Testis (tissue), 3 donors: ENCODE data around the gene ZBTB2. TPM values are rescaled to one million over a fixed set of nuclear protein-coding genes. Genes with fewer than 3 reads are reported as not detected.

ENCODE experiments used
- DNase-seq: peaks from one replicate; pipeline ENCODE4 v3.0.0-alpha.2; 2019
- H3K27ac ChIP-seq, 2 donors: fragments of 200-600 bp; sonication (generic); one replicate each; pipeline ENCODE4 v1.5.1; 2019
- H3K27me3 ChIP-seq: fragments of 200-600 bp; sonication (generic); one replicate; pipeline ENCODE4 v1.5.1; 2019
- H3K36me3 ChIP-seq: fragments of 200-600 bp; sonication (generic); one replicate; pipeline ENCODE4 v1.5.1; 2017; ENCODE audit warnings: low read depth; ENCODE audit errors: missing control alignments
- H3K4me1 ChIP-seq: fragments of 200-600 bp; sonication (generic); one replicate; pipeline ENCODE4 v1.5.1; 2019
- H3K4me3 ChIP-seq, 2 donors: fragments of 200-600 bp; sonication (generic); one replicate each; pipeline ENCODE4 v1.5.1; 2017 to 2019
- H3K9me3 ChIP-seq: fragments of 200-600 bp; sonication (generic); one replicate; pipeline ENCODE4 v1.5.1; 2017
- CTCF ChIP-seq, 3 experiments: fragments of 450-650 bp in 2 of 3; fragments of 200-600 bp in 1 of 3; sonication (generic) in 1 of 3; IDR thresholded peaks; one replicate each; pipeline ENCODE4 v1.5.1; 2016 to 2019; ENCODE audit warnings: antibody characterized with exemption in 3 of 3, mild to moderate bottlenecking in 2 of 3, moderate library complexity in 1 of 3
- POLR2A ChIP-seq: fragments of 450-650 bp; IDR thresholded peaks from one replicate; pipeline ENCODE4 v1.6.1; 2017; ENCODE audit warnings: antibody characterized with exemption, mild to moderate bottlenecking, moderate library complexity
- WGBS, 2 donors: methylation state at CpG; one replicate each; pipeline ENCODE4 v1.1.5; 2018; 5-methylcytosine and 5-hydroxymethylcytosine counted together
- intact Hi-C: fragments of 100-400 bp; cut with DNase I; formaldehyde crosslinking; loops from one replicate; pipeline ENCODE4 v1.15.1; 2023; ENCODE audit warnings: low total_unique reads
- polyA plus RNA-seq: library from polyadenylated mRNA; stranded (reverse); fragments of 350-450 nt; fragmentation: Illumina TruSeq; extraction: RNeasy Lipid Tissue Mini Kit (QIAGEN cat#74804); gene quantifications from one replicate; pipeline ENCODE4 v1.2.3, GENCODE V29; 2014; ENCODE audit warnings: low read depth, low replicate concordance; ENCODE audit not compliant: insufficient read depth
- total RNA-seq, 2 donors: library from RNA; depleted of rRNA; stranded (reverse); fragments of >200 nt; gene quantifications; one replicate each; pipeline ENCODE4 v1.2.3, GENCODE V29; 2016

Gene ZBTB2
- total and polyA plus RNA-seq, 3 donors from 2014 or later = 13.0 to 14.7 (median 14.7) TPM

- Histone ChIP-seq H3K4me3 (no peak overlapping the region), H3K4me1 (no peaks in the 10 kb centered on the region), H3K9me3 (no peaks in the 10 kb centered on the region), H3K27ac (no peak overlapping the region), H3K36me3 (no peaks in the 10 kb centered on the region), H3K27me3 (no peaks in the 10 kb centered on the region)
- TF ChIP-seq POLR2A (no peak), CTCF (IDR thresholded peaks at IDR 0.05) (no peak)
- intact Hi-C loops = no loop called here
- DNase-seq = no peak
- WGBS, 2 donors = 77 to 88% methylated on average over 5 of the region's 5 CpGs
Observed at GRCh38 chr6:151374036-151374683, 17.2 kb downstream of the ZBTB2 start.

GRCh38 chr6:151372164-151372563, 19.2 kb downstream of the ZBTB2 start:
- DNase-seq = no peak
- Histone ChIP-seq H3K4me1 (no peaks in the 10 kb centered on the region), H3K9me3 (no peaks in the 10 kb centered on the region), H3K27ac (no peak overlapping the region), H3K36me3 (no peaks in the 10 kb centered on the region), H3K4me3 (no peak overlapping the region), H3K27me3 (no peaks in the 10 kb centered on the region)
- TF ChIP-seq CTCF (IDR thresholded peaks at IDR 0.05) = no peak
- no peak for TF ChIP-seq POLR2A
- intact Hi-C loops = no loop called here
- WGBS, 2 donors = 55% methylated on average over 5 of the region's 5 CpGs

GRCh38 chr6:151370509-151371078, 20.8 kb downstream of the ZBTB2 start:
- WGBS, 2 donors = 72 to 94% methylated on average over 6 of the region's 6 CpGs

GRCh38 chr6:151365233-151365632, 26.1 kb downstream of the ZBTB2 start:
- no peak for TF ChIP-seq POLR2A
- no peak for TF ChIP-seq CTCF (IDR thresholded peaks at IDR 0.05)
- Histone ChIP-seq H3K27me3 (no peaks in the 10 kb centered on the region), H3K27ac (no peak overlapping the region), H3K4me1 (no peaks in the 10 kb centered on the region), H3K4me3 (no peak overlapping the region), H3K9me3 (no peaks in the 10 kb centered on the region), H3K36me3 (no peaks in the 10 kb centered on the region)
- no peak for DNase-seq
- intact Hi-C loops = no loop called here
- 81 to 90% methylated on average over 6 of the region's 6 CpGs for WGBS, 2 donors

More at GRCh38 chr6:151370509-151371078, 20.8 kb downstream of the ZBTB2 start:
- Histone ChIP-seq H3K4me3 (no peak overlapping the region), H3K27ac (no peak overlapping the region), H3K27me3 (no peaks in the 10 kb centered on the region), H3K9me3 (no peaks in the 10 kb centered on the region), H3K36me3 (no peaks in the 10 kb centered on the region), H3K4me1 (no peaks in the 10 kb centered on the region)
- TF ChIP-seq POLR2A (no peak), CTCF (IDR thresholded peaks at IDR 0.05) (no peak)
- intact Hi-C loops = no loop called here
- no peak for DNase-seq

- intact Hi-C loops = no loop called here
- 94 to 97% methylated on average over 5 of the region's 5 CpGs for WGBS, 2 donors
- DNase-seq = no peak
Observed at GRCh38 chr6:151359486-151359885, 31.9 kb downstream of the ZBTB2 start.

More at GRCh38 chr6:151359486-151359885, 31.9 kb downstream of the ZBTB2 start:
- H3K36me3 ChIP-seq = no peaks in the 10 kb centered on the region
- H3K9me3 ChIP-seq = no peaks in the 10 kb centered on the region
- no peak overlapping the region for H3K4me3 ChIP-seq
- TF ChIP-seq POLR2A (no peak), CTCF (IDR thresholded peaks at IDR 0.05) (no peak)
- H3K27me3 ChIP-seq = no peaks in the 10 kb centered on the region
- H3K27ac ChIP-seq = no peak overlapping the region
- H3K4me1 ChIP-seq = no peaks in the 10 kb centered on the region
